Activated naive CD8-positive, alpha-beta T cell treated with anti-CD3 and anti-CD28 coated beads, Interleukin-2, amount 50 U/mL, for 24 hours (primary cell): ENCODE measurements around the gene UNC79.

Experiments
- ATAC-seq: fragments of 150-1000 bp; cut with Tn5 transposase; one replicate; pipeline ENCODE4 v1.10.0; 2021
- DNase-seq: peaks from one replicate; pipeline ENCODE4 v3.0.0; 2021
- H3K27ac Mint-ChIP-seq: one replicate; pipeline ENCODE4 v1.8.0; 2021; ENCODE audit warnings: mild to moderate bottlenecking, mixed read lengths
- H3K27me3 Mint-ChIP-seq: one replicate; pipeline ENCODE4 v1.8.0; 2021; ENCODE audit warnings: mixed read lengths
- H3K36me3 Mint-ChIP-seq: one replicate; pipeline ENCODE4 v1.8.0; 2021; ENCODE audit warnings: low read depth, mixed read lengths
- H3K4me1 Mint-ChIP-seq: one replicate; pipeline ENCODE4 v1.8.0; 2021; ENCODE audit warnings: mixed read lengths
- H3K4me3 Mint-ChIP-seq: one replicate; pipeline ENCODE4 v1.8.0; 2021; ENCODE audit warnings: mild to moderate bottlenecking, moderate library complexity, mixed read lengths
- H3K9me3 Mint-ChIP-seq: one replicate; pipeline ENCODE4 v1.8.0; 2021; ENCODE audit warnings: mixed read lengths

The UNC79 gene

GRCh38 chr14:93638790-93639189 is 208.1 kb downstream of the UNC79 start:
- H3K27ac Mint-ChIP-seq = no peak overlapping the region

GRCh38 chr14:93643127-93643526 is 212.4 kb downstream of the UNC79 start:
- no peak for DNase-seq
- H3K9me3 Mint-ChIP-seq = no peaks in the 10 kb centered on the region
- no peak overlapping the region for H3K4me3 Mint-ChIP-seq
- peaks cover 33% of the 10 kb centered on the region for H3K27me3 Mint-ChIP-seq
- no peak for ATAC-seq
- H3K4me1 Mint-ChIP-seq = peaks cover 10% of the 10 kb centered on the region
- H3K36me3 Mint-ChIP-seq = no peaks in the 10 kb centered on the region
- no peak overlapping the region for H3K27ac Mint-ChIP-seq

More at GRCh38 chr14:93638790-93639189, 208.1 kb downstream of the UNC79 start:
- peaks cover 31% of the 10 kb centered on the region for H3K27me3 Mint-ChIP-seq
- no peaks in the 10 kb centered on the region for H3K36me3 Mint-ChIP-seq
- H3K9me3 Mint-ChIP-seq = no peaks in the 10 kb centered on the region
- ATAC-seq (no peak), DNase-seq (no peak)
- no peaks in the 10 kb centered on the region for H3K4me1 Mint-ChIP-seq
- no peak overlapping the region for H3K4me3 Mint-ChIP-seq

GRCh38 chr14:93643676-93644075 is 212.9 kb downstream of the UNC79 start:
- H3K4me3 Mint-ChIP-seq = no peak overlapping the region
- H3K27ac Mint-ChIP-seq = no peak overlapping the region
- ATAC-seq (no peak), DNase-seq (no peak)
- H3K27me3 Mint-ChIP-seq = peaks cover 31% of the 10 kb centered on the region
- no peaks in the 10 kb centered on the region for H3K36me3 Mint-ChIP-seq
- peaks cover 16% of the 10 kb centered on the region for H3K4me1 Mint-ChIP-seq
- no peaks in the 10 kb centered on the region for H3K9me3 Mint-ChIP-seq

- no peaks in the 10 kb centered on the region for H3K9me3 Mint-ChIP-seq
- H3K27ac Mint-ChIP-seq = no peak overlapping the region
- H3K36me3 Mint-ChIP-seq = no peaks in the 10 kb centered on the region
- DNase-seq (no peak), ATAC-seq (no peak)
- H3K4me1 Mint-ChIP-seq = peaks cover 19% of the 10 kb centered on the region
- H3K27me3 Mint-ChIP-seq = peaks cover 27% of the 10 kb centered on the region
- no peak overlapping the region for H3K4me3 Mint-ChIP-seq
Observed at GRCh38 chr14:93645200-93645599, 214.5 kb downstream of the UNC79 start.

- Mint-ChIP-seq H3K4me1 (peaks cover 19% of the 10 kb centered on the region), H3K4me3 (no peak overlapping the region), H3K36me3 (no peaks in the 10 kb centered on the region), H3K9me3 (no peaks in the 10 kb centered on the region), H3K27ac (no peak overlapping the region), H3K27me3 (peaks cover 36% of the 10 kb centered on the region)
- peak; percentile 82 for ATAC-seq
- peak; percentile 21 for DNase-seq
Observed at GRCh38 chr14:93648440-93649168, 217.9 kb downstream of the UNC79 start.

- H3K4me3 Mint-ChIP-seq = no peak overlapping the region
- H3K36me3 Mint-ChIP-seq = no peaks in the 10 kb centered on the region
- H3K27ac Mint-ChIP-seq = no peak overlapping the region
- DNase-seq (no peak), ATAC-seq (no peak)
- no peaks in the 10 kb centered on the region for H3K4me1 Mint-ChIP-seq
- H3K9me3 Mint-ChIP-seq = no peaks in the 10 kb centered on the region
- H3K27me3 Mint-ChIP-seq = peaks cover 49% of the 10 kb centered on the region
Observed at GRCh38 chr14:93654599-93654998, 223.9 kb downstream of the UNC79 start.

GRCh38 chr14:93655078-93655750 is 224.5 kb downstream of the UNC79 start:
- DNase-seq = peak; percentile 2
- H3K4me3 Mint-ChIP-seq = no peak overlapping the region
- no peaks in the 10 kb centered on the region for H3K36me3 Mint-ChIP-seq

GRCh38 chr14:93657875-93658274 is 227.1 kb downstream of the UNC79 start:
- Mint-ChIP-seq H3K27me3 (peaks cover 33% of the 10 kb centered on the region), H3K27ac (no peak overlapping the region), H3K4me3 (no peak overlapping the region), H3K9me3 (no peaks in the 10 kb centered on the region), H3K4me1 (no peaks in the 10 kb centered on the region), H3K36me3 (no peaks in the 10 kb centered on the region)
- no peak for DNase-seq
- no peak for ATAC-seq

More at GRCh38 chr14:93655078-93655750, 224.5 kb downstream of the UNC79 start:
- Mint-ChIP-seq H3K9me3 (no peaks in the 10 kb centered on the region), H3K27me3 (peaks cover 44% of the 10 kb centered on the region), H3K27ac (no peak overlapping the region), H3K4me1 (no peaks in the 10 kb centered on the region)
- ATAC-seq = no peak

- ATAC-seq (no peak), DNase-seq (no peak)
- no peak overlapping the region for H3K4me3 Mint-ChIP-seq
- H3K27ac Mint-ChIP-seq = no peak overlapping the region
- no peaks in the 10 kb centered on the region for H3K36me3 Mint-ChIP-seq
- peaks cover 11% of the 10 kb centered on the region for H3K27me3 Mint-ChIP-seq
- H3K9me3 Mint-ChIP-seq = peaks cover 34% of the 10 kb centered on the region
- no peaks in the 10 kb centered on the region for H3K4me1 Mint-ChIP-seq
Observed at GRCh38 chr14:93663317-93663716, 232.6 kb downstream of the UNC79 start.

- Mint-ChIP-seq H3K4me1 (no peaks in the 10 kb centered on the region), H3K27me3 (peaks cover 7% of the 10 kb centered on the region), H3K4me3 (no peak overlapping the region), H3K27ac (no peak overlapping the region), H3K36me3 (no peaks in the 10 kb centered on the region), H3K9me3 (peaks cover 34% of the 10 kb centered on the region)
- ATAC-seq (no peak), DNase-seq (no peak)
Observed at GRCh38 chr14:93665169-93665568, 234.4 kb downstream of the UNC79 start.

- peaks cover 12% of the 10 kb centered on the region for H3K27me3 Mint-ChIP-seq
- no peaks in the 10 kb centered on the region for H3K36me3 Mint-ChIP-seq
- no peak overlapping the region for H3K4me3 Mint-ChIP-seq
Observed at GRCh38 chr14:93669632-93670031, 238.9 kb downstream of the UNC79 start.

GRCh38 chr14:93674343-93674742 is 243.6 kb downstream of the UNC79 start:
- DNase-seq (no peak), ATAC-seq (no peak)
- Mint-ChIP-seq H3K4me1 (no peaks in the 10 kb centered on the region), H3K9me3 (no peaks in the 10 kb centered on the region), H3K27me3 (peaks cover 6% of the 10 kb centered on the region), H3K36me3 (no peaks in the 10 kb centered on the region), H3K27ac (no peak overlapping the region), H3K4me3 (no peak overlapping the region)

More at GRCh38 chr14:93669632-93670031, 238.9 kb downstream of the UNC79 start:
- ATAC-seq (no peak), DNase-seq (no peak)
- peaks cover 23% of the 10 kb centered on the region for H3K9me3 Mint-ChIP-seq
- no peak overlapping the region for H3K27ac Mint-ChIP-seq
- no peaks in the 10 kb centered on the region for H3K4me1 Mint-ChIP-seq

- Mint-ChIP-seq H3K4me1 (no peaks in the 10 kb centered on the region), H3K36me3 (no peaks in the 10 kb centered on the region), H3K27me3 (peaks cover 6% of the 10 kb centered on the region), H3K4me3 (no peak overlapping the region), H3K27ac (no peak overlapping the region), H3K9me3 (no peaks in the 10 kb centered on the region)
- ATAC-seq (no peak), DNase-seq (no peak)
Observed at GRCh38 chr14:93675651-93676050, 244.9 kb downstream of the UNC79 start.

- Mint-ChIP-seq H3K27me3 (peaks cover 6% of the 10 kb centered on the region), H3K36me3 (no peaks in the 10 kb centered on the region)
Observed at GRCh38 chr14:93676416-93676958, 245.7 kb downstream of the UNC79 start.

GRCh38 chr14:93682459-93682858 is 251.7 kb downstream of the UNC79 start:
- H3K27ac Mint-ChIP-seq = no peak overlapping the region
- H3K4me1 Mint-ChIP-seq = no peaks in the 10 kb centered on the region
- no peaks in the 10 kb centered on the region for H3K9me3 Mint-ChIP-seq
- no peaks in the 10 kb centered on the region for H3K36me3 Mint-ChIP-seq
- DNase-seq (no peak), ATAC-seq (no peak)
- H3K4me3 Mint-ChIP-seq = no peak overlapping the region
- H3K27me3 Mint-ChIP-seq = peaks cover 4% of the 10 kb centered on the region

More at GRCh38 chr14:93676416-93676958, 245.7 kb downstream of the UNC79 start:
- ATAC-seq (no peak), DNase-seq (no peak)
- Mint-ChIP-seq H3K27ac (no peak overlapping the region), H3K9me3 (no peaks in the 10 kb centered on the region), H3K4me3 (no peak overlapping the region), H3K4me1 (no peaks in the 10 kb centered on the region)
